Gastrocnemius medialis (tissue), 4 donors: ENCODE data around the gene CDH8.

Experiments used
- POLR2A ChIP-seq, 2 donors: fragments of 450-650 bp; IDR thresholded peaks; one replicate each; pipeline ENCODE4 v1.6.1; 2017; ENCODE audit warnings: antibody characterized with exemption in 2 of 2, mild to moderate bottlenecking in 2 of 2, moderate library complexity in 2 of 2
- TF ChIP-seq, protein P1 (sequence below), 5 experiments: fragments of 450-650 bp in 3 of 5; fragments of 200-600 bp in 2 of 5; sonication (generic) in 2 of 5; IDR thresholded peaks in 4 of 5; conservative IDR thresholded peaks in 1 of 5; 1 replicate in 4 of 5; 2 replicates in 1 of 5; pipeline ENCODE4 v1.5.1; 2016 to 2019; ENCODE audit warnings: antibody characterized with exemption in 5 of 5, mild to moderate bottlenecking in 3 of 5, moderate library complexity in 3 of 5

DNA sequence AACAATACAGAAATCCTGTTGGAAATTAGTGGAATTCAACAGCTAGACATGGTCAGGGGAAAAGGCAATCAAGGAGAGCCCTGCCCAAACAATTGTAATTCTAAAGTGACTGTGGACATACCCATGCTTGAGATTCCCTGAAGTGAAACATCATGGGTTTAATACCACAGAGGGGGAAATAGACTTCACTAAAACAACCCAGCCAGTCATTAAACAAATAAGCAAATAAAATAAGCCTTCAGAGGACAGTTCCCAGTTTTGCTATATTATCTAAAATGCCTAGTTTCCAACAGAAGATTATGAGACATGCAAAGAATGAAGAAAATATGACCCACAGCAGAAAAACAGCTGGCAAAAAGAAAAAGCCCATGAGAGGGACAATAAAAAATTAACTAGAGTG, 376.3 kb downstream of the CDH8 start:
- TF ChIP-seq POLR2A (IDR thresholded peaks at IDR 0.05): no peak
- TF ChIP-seq, protein P1, sequence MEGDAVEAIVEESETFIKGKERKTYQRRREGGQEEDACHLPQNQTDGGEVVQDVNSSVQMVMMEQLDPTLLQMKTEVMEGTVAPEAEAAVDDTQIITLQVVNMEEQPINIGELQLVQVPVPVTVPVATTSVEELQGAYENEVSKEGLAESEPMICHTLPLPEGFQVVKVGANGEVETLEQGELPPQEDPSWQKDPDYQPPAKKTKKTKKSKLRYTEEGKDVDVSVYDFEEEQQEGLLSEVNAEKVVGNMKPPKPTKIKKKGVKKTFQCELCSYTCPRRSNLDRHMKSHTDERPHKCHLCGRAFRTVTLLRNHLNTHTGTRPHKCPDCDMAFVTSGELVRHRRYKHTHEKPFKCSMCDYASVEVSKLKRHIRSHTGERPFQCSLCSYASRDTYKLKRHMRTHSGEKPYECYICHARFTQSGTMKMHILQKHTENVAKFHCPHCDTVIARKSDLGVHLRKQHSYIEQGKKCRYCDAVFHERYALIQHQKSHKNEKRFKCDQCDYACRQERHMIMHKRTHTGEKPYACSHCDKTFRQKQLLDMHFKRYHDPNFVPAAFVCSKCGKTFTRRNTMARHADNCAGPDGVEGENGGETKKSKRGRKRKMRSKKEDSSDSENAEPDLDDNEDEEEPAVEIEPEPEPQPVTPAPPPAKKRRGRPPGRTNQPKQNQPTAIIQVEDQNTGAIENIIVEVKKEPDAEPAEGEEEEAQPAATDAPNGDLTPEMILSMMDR (IDR thresholded peaks at IDR 0.05 in 4 of 5, conservative IDR thresholded peaks at IDR 0.05 in 1 of 5): no peak
